Gastrocnemius medialis (tissue), 4 donors: Measurements from ENCODE around the gene MEIOSIN. TPM values are rescaled to one million over a fixed set of nuclear protein-coding genes. Genes with fewer than 3 reads are reported as not detected.

Experiments
- ATAC-seq, 2 donors: fragments of 150-250 bp; one replicate each; pipeline ENCODE4 v1.9.1; 2016
- DNase-seq, 2 donors: peaks; one replicate each; pipeline ENCODE4 v3.0.0-alpha.2; 2019
- H3K27ac ChIP-seq, 4 donors: fragments of 200-600 bp; sonication (generic); 1 replicate in 1 of 4; 2 replicates in 3 of 4; pipeline ENCODE4 v1.5.1; 2016 to 2018; ENCODE audit warnings: mild to moderate bottlenecking in 2 of 4, moderate library complexity in 1 of 4
- H3K27me3 ChIP-seq, 3 donors: fragments of 200-600 bp; sonication (generic) in 2 of 3; 1 replicate in 1 of 3; 2 replicates in 2 of 3; pipeline versions ENCODE4 v1.5.1 to v1.6.0; 2016 to 2019; ENCODE audit warnings: mild to moderate bottlenecking in 1 of 3, moderate library complexity in 1 of 3
- H3K36me3 ChIP-seq, 2 donors: fragments of 200-600 bp; sonication (generic) in 1 of 2; one replicate each; pipeline ENCODE4 v1.5.1; 2017 to 2018
- H3K4me1 ChIP-seq, 2 donors: fragments of 200-600 bp; sonication (generic) in 1 of 2; one replicate each; pipeline ENCODE4 v1.5.1; 2016 to 2017; ENCODE audit warnings: mild to moderate bottlenecking in 2 of 2
- H3K4me3 ChIP-seq, 4 donors: fragments of 200-600 bp; sonication (generic) in 3 of 4; 1 replicate in 1 of 4; 2 replicates in 3 of 4; pipeline ENCODE4 v1.5.1; 2016 to 2019; ENCODE audit warnings: mild to moderate bottlenecking in 2 of 4
- H3K9me3 ChIP-seq, 3 donors: fragments of 200-600 bp; sonication (generic) in 2 of 3; 1 replicate in 1 of 3; 2 replicates in 2 of 3; pipeline ENCODE4 v1.5.1; 2016 to 2019
- POLR2A ChIP-seq, 2 donors: fragments of 450-650 bp; IDR thresholded peaks; one replicate each; pipeline ENCODE4 v1.6.1; 2017; ENCODE audit warnings: antibody characterized with exemption in 2 of 2, mild to moderate bottlenecking in 2 of 2, moderate library complexity in 2 of 2
- in situ Hi-C, 4 donors: fragments of 200-750 bp; cut with MboI; loops; one replicate each; pipeline versions ENCODE4 v1.15.0 to v1.8.0; 2017; ENCODE audit warnings: low sequenced_read_pairs in 4 of 4
- intact Hi-C: fragments of 100-400 bp; cut with DNase I; formaldehyde crosslinking; loops from one replicate; pipeline ENCODE4 v1.15.1; 2023; ENCODE audit warnings: low total_unique reads
- total RNA-seq, 4 donors: library from RNA; depleted of rRNA; stranded (reverse); fragments of >200 nt; gene quantifications; one replicate each; pipeline versions ENCODE4 v1.1.0 to v1.2.3, GENCODE V29; 2016
- TF ChIP-seq, protein P1 (sequence below), 5 experiments: fragments of 450-650 bp in 3 of 5; fragments of 200-600 bp in 2 of 5; sonication (generic) in 2 of 5; IDR thresholded peaks in 4 of 5; conservative IDR thresholded peaks in 1 of 5; 1 replicate in 4 of 5; 2 replicates in 1 of 5; pipeline ENCODE4 v1.5.1; 2016 to 2019; ENCODE audit warnings: antibody characterized with exemption in 5 of 5, mild to moderate bottlenecking in 3 of 5, moderate library complexity in 3 of 5

Gene MEIOSIN
- total RNA-seq, 4 donors from 2014 or later = not detected

DNA sequence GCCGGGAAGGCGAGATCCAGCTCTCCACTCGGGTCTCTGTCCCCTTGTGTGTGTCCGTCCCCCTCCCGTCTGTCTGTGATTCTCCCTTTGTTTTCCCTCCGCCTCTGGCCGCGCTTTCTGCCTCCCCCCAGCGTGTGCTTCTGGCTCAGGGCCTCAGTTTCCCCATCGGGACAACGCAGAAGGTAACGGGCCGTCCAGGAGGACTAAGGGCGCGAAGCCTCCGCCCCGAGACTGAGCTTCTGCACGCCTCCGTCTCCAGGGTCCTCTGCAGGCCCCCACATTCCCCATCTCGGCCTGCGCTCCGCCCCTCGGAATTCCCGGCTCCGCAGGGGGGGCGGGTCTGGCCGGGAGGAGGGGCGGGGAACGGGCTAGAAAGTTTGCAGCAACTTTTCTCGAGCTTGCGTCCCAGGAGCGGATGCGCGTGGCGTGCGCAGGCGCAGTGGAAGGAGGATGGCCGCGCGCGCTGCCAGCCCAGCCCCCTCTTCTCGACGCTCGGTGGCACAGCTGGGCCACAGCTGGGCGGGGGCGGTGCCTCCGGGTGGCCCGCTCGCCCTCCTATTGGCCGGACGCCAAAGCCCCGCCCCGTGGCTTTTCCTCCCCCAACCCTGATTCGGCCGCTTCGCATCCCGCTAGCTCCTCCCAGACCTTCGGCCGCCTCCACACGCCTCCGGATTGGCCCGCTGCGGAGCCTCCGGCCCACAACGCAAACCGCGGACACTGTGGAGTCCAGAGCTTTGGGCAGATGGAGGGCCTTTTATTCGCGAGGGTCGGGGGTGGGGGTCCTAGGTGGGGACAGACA is 35.9 kb downstream of the MEIOSIN start, which contains the start of gene SIX5:
SIX5 (minus strand) TSS at position 269 of the 799 bp plus-strand sequence. CDS start 408 bp downstream, outside the sequence.
- peaks cover 0 to 9% of the 10 kb centered on the region in 2 donors for H3K36me3 ChIP-seq
- peak within 1 kb of the TSS; percentile 95 to 99 (median 97) for H3K27ac ChIP-seq
- DNase-seq (peak; percentile 96 to 97), ATAC-seq (peak; percentile 44 to 55)
- no peaks in the 10 kb centered on the region for H3K9me3 ChIP-seq
- TF ChIP-seq, protein P1, sequence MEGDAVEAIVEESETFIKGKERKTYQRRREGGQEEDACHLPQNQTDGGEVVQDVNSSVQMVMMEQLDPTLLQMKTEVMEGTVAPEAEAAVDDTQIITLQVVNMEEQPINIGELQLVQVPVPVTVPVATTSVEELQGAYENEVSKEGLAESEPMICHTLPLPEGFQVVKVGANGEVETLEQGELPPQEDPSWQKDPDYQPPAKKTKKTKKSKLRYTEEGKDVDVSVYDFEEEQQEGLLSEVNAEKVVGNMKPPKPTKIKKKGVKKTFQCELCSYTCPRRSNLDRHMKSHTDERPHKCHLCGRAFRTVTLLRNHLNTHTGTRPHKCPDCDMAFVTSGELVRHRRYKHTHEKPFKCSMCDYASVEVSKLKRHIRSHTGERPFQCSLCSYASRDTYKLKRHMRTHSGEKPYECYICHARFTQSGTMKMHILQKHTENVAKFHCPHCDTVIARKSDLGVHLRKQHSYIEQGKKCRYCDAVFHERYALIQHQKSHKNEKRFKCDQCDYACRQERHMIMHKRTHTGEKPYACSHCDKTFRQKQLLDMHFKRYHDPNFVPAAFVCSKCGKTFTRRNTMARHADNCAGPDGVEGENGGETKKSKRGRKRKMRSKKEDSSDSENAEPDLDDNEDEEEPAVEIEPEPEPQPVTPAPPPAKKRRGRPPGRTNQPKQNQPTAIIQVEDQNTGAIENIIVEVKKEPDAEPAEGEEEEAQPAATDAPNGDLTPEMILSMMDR (IDR thresholded peaks at IDR 0.05 in 4 of 5, conservative IDR thresholded peaks at IDR 0.05 in 1 of 5) = no peak
- peak; percentile 60 to 75 for TF ChIP-seq POLR2A (IDR thresholded peaks at IDR 0.05)
- intact Hi-C loops = loop anchor here (1.0 to 5.0 kb wide), 5 partner anchors 37 to 1022 kb away; partner anchors contain the start of genes BCL3, FBXO46, IRF2BP1 and MEIOSIN
- H3K4me1 ChIP-seq = peaks cover 25 to 42% of the 10 kb centered on the region in 2 donors
- in situ Hi-C loops = no loop called here
- no peaks in the 10 kb centered on the region for H3K27me3 ChIP-seq
- peak within 1 kb of the TSS; percentile 74 to 90 (median 82) for H3K4me3 ChIP-seq

DNA sequence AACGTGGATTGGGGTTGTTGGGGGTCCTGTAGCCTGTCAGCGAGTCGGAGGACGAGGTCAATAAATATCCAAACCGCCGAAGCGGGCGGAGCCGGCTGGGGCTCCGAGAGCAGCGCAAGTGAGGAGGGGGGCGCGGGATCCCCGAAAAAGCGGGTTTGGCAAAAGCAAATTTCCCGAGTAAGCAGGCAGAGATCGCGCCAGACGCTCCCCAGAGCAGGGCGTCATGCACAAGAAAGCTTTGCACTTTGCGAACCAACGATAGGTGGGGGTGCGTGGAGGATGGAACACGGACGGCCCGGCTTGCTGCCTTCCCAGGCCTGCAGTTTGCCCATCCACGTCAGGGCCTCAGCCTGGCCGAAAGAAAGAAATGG is 36.6 kb downstream of the MEIOSIN start:
- Histone ChIP-seq H3K27ac (peak overlapping the region; percentile 95 to 99 (median 97)), H3K4me3 (peak overlapping the region; percentile 74 to 90 (median 82)), H3K4me1 (peaks cover 19 to 36% of the 10 kb centered on the region in 2 donors), H3K36me3 (peaks cover 0 to 14% of the 10 kb centered on the region in 2 donors), H3K9me3 (no peaks in the 10 kb centered on the region), H3K27me3 (no peaks in the 10 kb centered on the region)
- intact Hi-C loops (loop anchor here (1.0 to 5.0 kb wide), 9 partner anchors 12 to 1023 kb away; partner anchors contain the start of genes BCL3, DMPK, DMWD and FBXO46), in situ Hi-C loops (no loop called here)
- DNase-seq = peak; percentile 26 to 60
- peak in 1 of 2 donors; percentile 13 for ATAC-seq
- no peak for TF ChIP-seq POLR2A (IDR thresholded peaks at IDR 0.05)
- TF ChIP-seq, protein P1 (IDR thresholded peaks at IDR 0.05 in 4 of 5, conservative IDR thresholded peaks at IDR 0.05 in 1 of 5) = no peak

DNA sequence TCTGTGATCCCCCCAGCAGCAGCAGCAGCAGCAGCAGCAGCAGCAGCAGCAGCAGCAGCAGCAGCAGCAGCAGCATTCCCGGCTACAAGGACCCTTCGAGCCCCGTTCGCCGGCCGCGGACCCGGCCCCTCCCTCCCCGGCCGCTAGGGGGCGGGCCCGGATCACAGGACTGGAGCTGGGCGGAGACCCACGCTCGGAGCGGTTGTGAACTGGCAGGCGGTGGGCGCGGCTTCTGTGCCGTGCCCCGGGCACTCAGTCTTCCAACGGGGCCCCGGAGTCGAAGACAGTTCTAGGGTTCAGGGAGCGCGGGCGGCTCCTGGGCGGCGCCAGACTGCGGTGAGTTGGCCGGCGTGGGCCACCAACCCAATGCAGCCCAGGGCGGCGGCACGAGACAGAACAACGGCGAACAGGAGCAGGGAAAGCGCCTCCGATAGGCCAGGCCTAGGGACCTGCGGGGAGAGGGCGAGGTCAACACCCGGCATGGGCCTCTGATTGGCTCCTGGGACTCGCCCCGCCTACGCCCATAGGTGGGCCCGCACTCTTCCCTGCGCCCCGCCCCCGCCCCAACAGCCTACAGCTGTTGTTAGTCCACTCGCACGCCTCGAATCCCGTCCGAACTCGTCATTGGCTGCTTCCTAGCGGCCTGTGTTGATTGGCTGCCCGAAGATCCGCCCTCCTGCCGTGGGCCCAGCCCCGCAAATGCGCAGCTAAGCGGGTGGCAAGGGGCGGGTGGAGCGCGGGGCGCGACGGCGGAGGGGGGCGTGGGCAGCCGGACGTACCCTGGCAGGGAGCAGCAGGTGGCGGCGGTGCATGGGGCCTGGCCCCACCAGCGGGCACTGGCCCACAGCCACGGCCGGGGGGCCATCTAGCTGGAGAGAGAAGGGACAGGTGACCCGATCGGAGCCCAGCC is 37.2 kb downstream of the MEIOSIN start:
- Histone ChIP-seq H3K4me3 (peak overlapping the region; percentile 74 to 90 (median 82)), H3K4me1 (peaks cover 16 to 29% of the 10 kb centered on the region in 2 donors), H3K27ac (peak overlapping the region; percentile 95 to 99 (median 97)), H3K9me3 (no peaks in the 10 kb centered on the region), H3K36me3 (peaks cover 0 to 17% of the 10 kb centered on the region in 2 donors), H3K27me3 (no peaks in the 10 kb centered on the region)
- in situ Hi-C loops (no loop called here), intact Hi-C loops (loop anchor here (1.0 to 2.0 kb wide), 4 partner anchors 12 to 92 kb away; partner anchors contain the start of genes DMPK, DMWD and SYMPK)
- DNase-seq (peak; percentile 98 to 99), ATAC-seq (peak; percentile 57 to 64)
- TF ChIP-seq, protein P1 (IDR thresholded peaks at IDR 0.05 in 4 of 5, conservative IDR thresholded peaks at IDR 0.05 in 1 of 5) = peak; percentile 98 to 99 (median 99)
- TF ChIP-seq POLR2A (IDR thresholded peaks at IDR 0.05) = peak; percentile 65 to 79

DNA sequence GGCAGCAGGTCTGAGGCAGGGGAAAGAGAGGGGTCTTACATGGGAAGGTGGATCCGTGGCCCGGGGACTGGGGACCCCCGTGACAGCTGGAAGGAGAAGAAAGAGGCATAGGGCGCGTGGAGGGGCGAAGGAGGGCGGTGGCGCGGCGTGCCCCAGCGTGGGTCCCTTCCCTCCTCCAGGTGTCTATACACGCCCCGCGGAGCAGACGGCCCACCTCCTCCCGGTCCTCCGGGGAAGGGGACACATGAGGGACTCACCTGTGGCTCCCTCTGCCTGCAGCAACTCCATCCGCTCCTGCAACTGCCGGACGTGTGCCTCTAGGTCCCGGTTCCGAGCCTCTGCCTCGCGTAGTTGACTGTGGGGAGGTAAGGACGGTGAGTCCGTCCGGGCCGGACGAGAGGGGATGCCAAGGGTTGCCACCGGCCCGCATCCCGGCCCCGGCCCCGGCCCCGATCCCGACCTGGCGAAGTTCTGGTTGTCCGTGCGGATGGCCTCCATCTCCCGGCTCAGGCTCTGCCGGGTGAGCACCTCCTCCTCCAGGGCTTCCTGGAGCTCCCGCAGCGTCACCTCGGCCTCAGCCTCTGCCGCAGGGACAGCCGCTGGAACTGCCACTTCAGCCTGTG is 38.2 kb downstream of the MEIOSIN start:
- in situ Hi-C loops (no loop called here), intact Hi-C loops (loop anchor here (2.0 kb wide), 1 partner anchor 91 kb away; the partner anchor contains the start of gene SYMPK)
- no peak for DNase-seq
- peaks cover 0 to 19% of the 10 kb centered on the region in 2 donors for H3K36me3 ChIP-seq
- ATAC-seq = no peak
- no peaks in the 10 kb centered on the region for H3K9me3 ChIP-seq
- TF ChIP-seq POLR2A (IDR thresholded peaks at IDR 0.05) = no peak
- TF ChIP-seq, protein P1 (IDR thresholded peaks at IDR 0.05 in 4 of 5, conservative IDR thresholded peaks at IDR 0.05 in 1 of 5) = no peak
- peak overlapping the region in 3 of 4 donors; percentile 79 to 90 (median 86) for H3K4me3 ChIP-seq
- peaks cover 11 to 20% of the 10 kb centered on the region in 2 donors for H3K4me1 ChIP-seq
- no peaks in the 10 kb centered on the region for H3K27me3 ChIP-seq
- peak overlapping the region; percentile 95 to 99 (median 97) for H3K27ac ChIP-seq
